Measurements from ENCODE around the gene TSPAN11. TPM values are rescaled to one million over a fixed set of nuclear protein-coding genes. Genes with fewer than 3 reads are reported as not detected.
"Not testable (repeated sequence)": the region's sequence is repeated elsewhere in the genome, so short reads cannot be mapped to it uniquely, and the experiment has no call there.

The TSPAN11 gene
- total and polyA plus RNA-seq, 7 experiments from 2014 or later, result not detected

- ChIA-PET CTCF (no interaction called here), POLR2A (no interaction called here)
- Histone ChIP-seq H3K4me3 (ENCODE audit: low read length) (no peak overlapping the region), H3K9me3 (ENCODE audit: control insufficient read depth in 2 of 3, low read length in 3 of 3) (no peaks in the 10 kb centered on the region), H3K27me3 (ENCODE audit: control insufficient read depth in 2 of 2, insufficient read depth in 2 of 2, low read length in 2 of 2) (no peaks in the 10 kb centered on the region), H3K36me3 (ENCODE audit: control insufficient read depth in 2 of 3, insufficient read depth in 3 of 3, low read length in 3 of 3) (no peaks in the 10 kb centered on the region), H3K27ac (ENCODE audit: low read depth, low read length) (no peak overlapping the region), H3K4me1 (ENCODE audit: control insufficient read depth in 2 of 2, insufficient read depth in 2 of 2, low read length in 2 of 2) (no peaks in the 10 kb centered on the region)
- no peaks in the 10 kb centered on the region for H3K9me3 Mint-ChIP-seq
- H3K27ac Mint-ChIP-seq, result no peak overlapping the region
- H3K4me1 Mint-ChIP-seq, result no peaks in the 10 kb centered on the region
- H3K4me3 Mint-ChIP-seq, result no peak overlapping the region
- DNase-seq (no peak), ATAC-seq (no peak)
- H3K36me3 Mint-ChIP-seq, result no peaks in the 10 kb centered on the region
- peaks cover 0 to 23% (median 7%) of the 10 kb centered on the region in 5 donors for H3K27me3 Mint-ChIP-seq
- intact Hi-C loops (cut with micrococcal nuclease), result no loop called here
Measured at GRCh38 chr12:31011746-31012566, 85.4 kb downstream of the TSPAN11 start.

GRCh38 chr12:31012567-31012891 lies 86.0 kb downstream of the TSPAN11 start:
- POLR2A ChIA-PET, result not testable (repeated sequence)

GRCh38 chr12:31015215-31015614 lies 88.7 kb downstream of the TSPAN11 start:
- Histone ChIP-seq H3K36me3 (ENCODE audit: control insufficient read depth in 2 of 3, insufficient read depth in 3 of 3, low read length in 3 of 3) (no peaks in the 10 kb centered on the region), H3K9me3 (ENCODE audit: control insufficient read depth in 2 of 3, low read length in 3 of 3) (no peaks in the 10 kb centered on the region), H3K27me3 (ENCODE audit: control insufficient read depth in 2 of 2, insufficient read depth in 2 of 2, low read length in 2 of 2) (no peaks in the 10 kb centered on the region), H3K27ac (ENCODE audit: low read depth, low read length) (no peak overlapping the region), H3K4me3 (ENCODE audit: low read length) (no peak overlapping the region), H3K4me1 (ENCODE audit: control insufficient read depth in 2 of 2, insufficient read depth in 2 of 2, low read length in 2 of 2) (no peaks in the 10 kb centered on the region)
- H3K9me3 Mint-ChIP-seq, result peaks cover 0 to 4% (median 0%) of the 10 kb centered on the region in 11 donors
- intact Hi-C loops (cut with micrococcal nuclease), result no loop called here
- ChIA-PET POLR2A (no interaction called here), CTCF (no interaction called here)
- peaks cover under 1 to 23% (median 7%) of the 10 kb centered on the region in 5 donors for H3K27me3 Mint-ChIP-seq
- no peak overlapping the region for H3K4me3 Mint-ChIP-seq
- ATAC-seq, result no peak
- no peak overlapping the region for H3K27ac Mint-ChIP-seq
- H3K4me1 Mint-ChIP-seq, result no peaks in the 10 kb centered on the region
- no peaks in the 10 kb centered on the region for H3K36me3 Mint-ChIP-seq
- no peak for DNase-seq

More at GRCh38 chr12:31012567-31012891, 86.0 kb downstream of the TSPAN11 start:
- H3K36me3 ChIP-seq (ENCODE audit: control insufficient read depth in 2 of 3, insufficient read depth in 3 of 3, low read length in 3 of 3); H3K4me3 ChIP-seq (ENCODE audit: low read length); H3K9me3 ChIP-seq (ENCODE audit: control insufficient read depth in 2 of 3, low read length in 3 of 3); H3K4me1 ChIP-seq (ENCODE audit: control insufficient read depth in 2 of 2, insufficient read depth in 2 of 2, low read length in 2 of 2); CTCF ChIA-PET; H3K4me3 Mint-ChIP-seq; H3K27ac Mint-ChIP-seq; intact Hi-C loops (cut with micrococcal nuclease); H3K9me3 Mint-ChIP-seq; H3K27ac ChIP-seq (ENCODE audit: low read depth, low read length); H3K27me3 ChIP-seq (ENCODE audit: control insufficient read depth in 2 of 2, insufficient read depth in 2 of 2, low read length in 2 of 2); H3K36me3 Mint-ChIP-seq; ATAC-seq; H3K4me1 Mint-ChIP-seq; DNase-seq: not testable (repeated sequence)
- H3K27me3 Mint-ChIP-seq, result peaks cover 0 to 23% (median 7%) of the 10 kb centered on the region in 5 donors

- ChIA-PET CTCF (no interaction called here), POLR2A (no interaction called here)
- Histone ChIP-seq H3K4me3 (ENCODE audit: low read length) (no peak overlapping the region), H3K9me3 (ENCODE audit: control insufficient read depth in 2 of 3, low read length in 3 of 3) (no peaks in the 10 kb centered on the region), H3K36me3 (ENCODE audit: control insufficient read depth in 2 of 3, insufficient read depth in 3 of 3, low read length in 3 of 3) (no peaks in the 10 kb centered on the region), H3K4me1 (ENCODE audit: control insufficient read depth in 2 of 2, insufficient read depth in 2 of 2, low read length in 2 of 2) (no peaks in the 10 kb centered on the region), H3K27me3 (ENCODE audit: control insufficient read depth in 2 of 2, insufficient read depth in 2 of 2, low read length in 2 of 2) (no peaks in the 10 kb centered on the region), H3K27ac (ENCODE audit: low read depth, low read length) (no peak overlapping the region)
- ATAC-seq (no peak), DNase-seq (no peak)
- Mint-ChIP-seq H3K9me3 (peaks cover 0 to 4% (median 0%) of the 10 kb centered on the region in 11 donors), H3K36me3 (no peaks in the 10 kb centered on the region), H3K4me1 (no peaks in the 10 kb centered on the region), H3K4me3 (no peak overlapping the region), H3K27me3 (peaks cover 3 to 23% (median 7%) of the 10 kb centered on the region in 5 donors), H3K27ac (no peak overlapping the region)
- intact Hi-C loops (cut with micrococcal nuclease), result no loop called here
Measured at GRCh38 chr12:31016057-31016456, 89.5 kb downstream of the TSPAN11 start.

GRCh38 chr12:31017535-31017934 lies 91.0 kb downstream of the TSPAN11 start:
- no peak overlapping the region for H3K4me3 Mint-ChIP-seq
- intact Hi-C loops (cut with micrococcal nuclease), result no loop called here
- peaks cover 0 to 4% (median 0%) of the 10 kb centered on the region in 11 donors for H3K9me3 Mint-ChIP-seq
- H3K9me3 ChIP-seq (ENCODE audit: control insufficient read depth in 2 of 3, low read length in 3 of 3), result no peaks in the 10 kb centered on the region
- DNase-seq, result no peak
- no peaks in the 10 kb centered on the region for H3K36me3 ChIP-seq (ENCODE audit: control insufficient read depth in 2 of 3, insufficient read depth in 3 of 3, low read length in 3 of 3)
- H3K27me3 ChIP-seq (ENCODE audit: control insufficient read depth in 2 of 2, insufficient read depth in 2 of 2, low read length in 2 of 2), result no peaks in the 10 kb centered on the region
- H3K27ac ChIP-seq (ENCODE audit: low read depth, low read length), result no peak overlapping the region
- no peak overlapping the region for H3K4me3 ChIP-seq (ENCODE audit: low read length)
- H3K27ac Mint-ChIP-seq, result no peak overlapping the region
- ChIA-PET CTCF (no interaction called here), POLR2A (no interaction called here)
- H3K4me1 ChIP-seq (ENCODE audit: control insufficient read depth in 2 of 2, insufficient read depth in 2 of 2, low read length in 2 of 2), result no peaks in the 10 kb centered on the region
- no peaks in the 10 kb centered on the region for H3K4me1 Mint-ChIP-seq
- H3K27me3 Mint-ChIP-seq, result peaks cover 3 to 17% (median 6%) of the 10 kb centered on the region in 5 donors
- no peak for ATAC-seq
- no peaks in the 10 kb centered on the region for H3K36me3 Mint-ChIP-seq

GRCh38 chr12:31018106-31018789 lies 91.7 kb downstream of the TSPAN11 start:
- H3K27ac Mint-ChIP-seq, result no peak overlapping the region
- H3K27ac ChIP-seq (ENCODE audit: low read depth, low read length), result no peak overlapping the region
- intact Hi-C loops (cut with micrococcal nuclease), result no loop called here
- H3K9me3 ChIP-seq (ENCODE audit: control insufficient read depth in 2 of 3, low read length in 3 of 3), result no peaks in the 10 kb centered on the region
- H3K4me1 Mint-ChIP-seq, result no peaks in the 10 kb centered on the region
- peaks cover 0 to 10% (median 6%) of the 10 kb centered on the region in 5 donors for H3K27me3 Mint-ChIP-seq
- no peaks in the 10 kb centered on the region for H3K4me1 ChIP-seq (ENCODE audit: control insufficient read depth in 2 of 2, insufficient read depth in 2 of 2, low read length in 2 of 2)
- CTCF ChIA-PET, result no interaction called here
- DNase-seq (no peak), ATAC-seq (no peak)
- H3K9me3 Mint-ChIP-seq, result peaks cover 0 to 4% (median 0%) of the 10 kb centered on the region in 11 donors
- H3K4me3 Mint-ChIP-seq, result no peak overlapping the region
- no peaks in the 10 kb centered on the region for H3K27me3 ChIP-seq (ENCODE audit: control insufficient read depth in 2 of 2, insufficient read depth in 2 of 2, low read length in 2 of 2)
- H3K36me3 Mint-ChIP-seq, result no peaks in the 10 kb centered on the region
- H3K4me3 ChIP-seq (ENCODE audit: low read length), result no peak overlapping the region
- POLR2A ChIA-PET, result no interaction called here
- no peaks in the 10 kb centered on the region for H3K36me3 ChIP-seq (ENCODE audit: control insufficient read depth in 2 of 3, insufficient read depth in 3 of 3, low read length in 3 of 3)

Measured in naive thymus-derived CD4-positive, alpha-beta T cell (primary cell).